GM12891 (cell line): Measurements from ENCODE around the gene ARHGAP6.

ENCODE experiments used
- PAX5 ChIP-seq: IDR thresholded peaks from 2 replicates; pipeline ENCODE4 v1.6.1; 2011; ENCODE audit warnings: low read length, moderate library complexity, mild to moderate bottlenecking; ENCODE audit not compliant: insufficient read depth, severe bottlenecking
- POLR2A ChIP-seq: IDR thresholded peaks from 2 replicates; pipeline ENCODE4 v1.6.1; 2011; ENCODE audit warnings: low read depth, low read length, control low read depth
- POLR2AphosphoS5 ChIP-seq: IDR thresholded peaks from 2 replicates; pipeline ENCODE4 v1.6.1; 2011; ENCODE audit warnings: low read depth, low read length, control low read depth
- POU2F2 ChIP-seq: IDR thresholded peaks from 2 replicates; pipeline ENCODE4 v1.6.1; 2011; ENCODE audit warnings: low read depth, mild to moderate bottlenecking, control low read depth, low read length, moderate library complexity
- SPI1 ChIP-seq: IDR thresholded peaks from 2 replicates; pipeline ENCODE4 v1.6.1; 2011; ENCODE audit warnings: low read depth, low read length, control low read depth
- TAF1 ChIP-seq: IDR thresholded peaks from 2 replicates; pipeline ENCODE4 v1.6.1; 2011; ENCODE audit warnings: low read depth, low read length, control low read depth

GRCh38 chrX:11272290-11272689 lies 393.4 kb downstream of the ARHGAP6 start:
- TF ChIP-seq POLR2AphosphoS5: no peak
- TF ChIP-seq POLR2A: no peak
- TF ChIP-seq TAF1: no peak
- no peak for TF ChIP-seq PAX5
- no peak for TF ChIP-seq SPI1
- no peak for TF ChIP-seq POU2F2
